Endometrium (tissue), 2 donors: ENCODE results near the gene OR6C6.
"Not testable (repeated sequence)": the region's sequence is repeated elsewhere in the genome, so short reads cannot be mapped to it uniquely, and the experiment has no call there.

Experiments used
- FAIRE-seq: peaks from 2 replicates; lab custom pipeline; 2012; peaks lifted over from hg19 to GRCh38; lab: Jason Lieb, UNC
- donor health status: control.
- donor health status: control.

The OR6C6 gene

GRCh38 chr12:55296469-55296868, at the start of gene OR6C6:
OR6C6 (minus strand) TSS chr12:55296569; CDS start chr12:55295232, 1,337 bp downstream.
- FAIRE-seq = no peak

GRCh38 chr12:55336002-55336401, 39.6 kb upstream of the OR6C6 start:
- FAIRE-seq = no peak

- FAIRE-seq = no peak
Measured at GRCh38 chr12:55330446-55330845, 34.1 kb upstream of the OR6C6 start, which contains the start of gene OR6C3. OR6C3 (plus strand) TSS chr12:55330746; CDS start chr12:55331701, 955 bp downstream.

GRCh38 chr12:55325801-55326200, 29.4 kb upstream of the OR6C6 start:
- not testable (repeated sequence) for FAIRE-seq

- no peak for FAIRE-seq
Measured at GRCh38 chr12:55320201-55320600, 23.8 kb upstream of the OR6C6 start.

- FAIRE-seq = no peak
Measured at GRCh38 chr12:55314043-55314442, 17.7 kb upstream of the OR6C6 start, which contains the start of gene OR6C1. OR6C1 (plus strand) TSS chr12:55314343; CDS start chr12:55320600, 6,257 bp downstream.

- no peak for FAIRE-seq
Measured at GRCh38 chr12:55289999-55290398, 6.4 kb downstream of the OR6C6 start.

- no peak for FAIRE-seq
Measured at GRCh38 chr12:55280991-55281390, 15.4 kb downstream of the OR6C6 start.

GRCh38 chr12:55258303-55258702, 38.1 kb downstream of the OR6C6 start:
- FAIRE-seq = no peak

- no peak for FAIRE-seq
Measured at GRCh38 chr12:55256831-55257230, 39.5 kb downstream of the OR6C6 start.

GRCh38 chr12:55253281-55253680, 43.1 kb downstream of the OR6C6 start:
- FAIRE-seq = no peak

GRCh38 chr12:55250944-55251343, 45.4 kb downstream of the OR6C6 start:
- FAIRE-seq = no peak

- FAIRE-seq = no peak
Measured at GRCh38 chr12:55246159-55246558, 50.2 kb downstream of the OR6C6 start.

- no peak for FAIRE-seq
Measured at GRCh38 chr12:55244309-55244708, 52.1 kb downstream of the OR6C6 start, which contains the start of gene OR6C74. OR6C74 (plus strand) TSS chr12:55244609; CDS start chr12:55247288, 2,679 bp downstream.
